Measurements from ENCODE around the gene WNT4.

- TF ChIP-seq EZH2 (IDR thresholded peaks at IDR 0.05; ENCODE audit: borderline replicate concordance, low read depth, low read length, severe bottlenecking) (no peak), CTCF (IDR thresholded peaks at IDR 0.05; ENCODE audit: borderline replicate concordance, extremely low read depth, low read length, poor library complexity, severe bottlenecking) (no peak)
Measured at GRCh38 chr1:22132517-22133235, 10.2 kb downstream of the WNT4 start.

Data from DND-41 (cell line).